GM19239 (cell line): ENCODE data around the gene GMDS.

Experiments used
- DNase-seq: peaks from one replicate; pipeline ENCODE4 v3.0.0; 2011; ENCODE audit warnings: low spot score; ENCODE audit not compliant: insufficient read length
- FAIRE-seq: peaks from 2 replicates; lab custom pipeline; 2011; peaks lifted over from hg19 to GRCh38; lab: Jason Lieb, UNC

GMDS gene

DNA sequence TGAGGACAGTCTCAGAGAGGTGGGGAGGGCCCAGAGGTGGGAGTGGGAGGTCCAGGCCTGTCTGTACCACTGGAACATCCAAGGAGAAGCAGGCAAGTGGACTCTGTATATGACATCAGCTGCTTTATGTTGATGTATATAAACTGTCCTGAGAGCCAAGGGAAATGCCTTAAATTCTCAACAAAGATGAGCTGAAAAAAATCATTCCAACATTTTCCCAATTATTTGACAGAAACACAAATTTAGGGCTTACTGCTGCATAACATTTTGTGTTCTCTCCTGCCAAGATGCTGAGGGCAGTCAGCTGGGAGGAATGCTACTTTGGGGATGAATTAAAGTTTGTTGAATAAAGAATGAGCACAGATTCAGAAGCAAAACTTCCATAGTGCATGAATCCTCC, 582.9 kb downstream of the GMDS start:
- FAIRE-seq, result no peak
- no peak for DNase-seq

GRCh38 chr6:1659816-1660215, 585.6 kb downstream of the GMDS start:
- FAIRE-seq (no peak), DNase-seq (no peak)

GRCh38 chr6:1658212-1659005, 587.0 kb downstream of the GMDS start:
- FAIRE-seq, result no peak
- DNase-seq, result no peak

DNA sequence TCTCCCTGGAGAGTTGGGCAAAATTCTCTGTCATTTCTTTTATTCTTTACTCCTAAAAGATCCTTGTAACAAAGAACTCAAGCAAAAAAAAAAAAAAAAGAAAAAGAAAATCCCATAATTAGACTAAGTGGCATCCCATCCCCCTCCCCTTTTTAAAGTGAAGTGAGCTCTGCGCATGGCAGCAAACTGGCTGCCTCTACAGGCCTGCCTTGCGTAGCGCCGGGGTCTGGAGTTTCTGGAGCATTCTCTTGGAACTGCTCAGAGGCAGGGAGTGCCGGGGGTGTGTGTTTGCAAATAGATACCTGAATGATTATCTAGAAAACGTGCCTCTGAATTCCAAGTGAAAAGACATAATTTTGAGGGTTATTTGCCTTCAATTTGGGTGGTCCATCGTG, 587.6 kb downstream of the GMDS start:
- no peak for FAIRE-seq
- no peak for DNase-seq

GRCh38 chr6:1657116-1657770, 588.2 kb downstream of the GMDS start:
- DNase-seq, result no peak
- FAIRE-seq, result no peak

GRCh38 chr6:1654054-1654453, 591.4 kb downstream of the GMDS start:
- DNase-seq (no peak), FAIRE-seq (no peak)

- FAIRE-seq (no peak), DNase-seq (no peak)
Observed at GRCh38 chr6:1652842-1653241, 592.6 kb downstream of the GMDS start.

GRCh38 chr6:1651362-1651761, 594.0 kb downstream of the GMDS start:
- FAIRE-seq (no peak), DNase-seq (no peak)

GRCh38 chr6:1645466-1646185, 599.8 kb downstream of the GMDS start:
- no peak for DNase-seq
- FAIRE-seq, result no peak

- FAIRE-seq (no peak), DNase-seq (no peak)
Observed at GRCh38 chr6:1644516-1645060, 600.8 kb downstream of the GMDS start.

- FAIRE-seq, result no peak
- DNase-seq, result no peak
Observed at GRCh38 chr6:1643830-1644445, 601.5 kb downstream of the GMDS start.

- FAIRE-seq (no peak), DNase-seq (no peak)
Observed at GRCh38 chr6:1643111-1643510, 602.3 kb downstream of the GMDS start.

GRCh38 chr6:1641343-1641885, 604.0 kb downstream of the GMDS start:
- no peak for FAIRE-seq

DNA sequence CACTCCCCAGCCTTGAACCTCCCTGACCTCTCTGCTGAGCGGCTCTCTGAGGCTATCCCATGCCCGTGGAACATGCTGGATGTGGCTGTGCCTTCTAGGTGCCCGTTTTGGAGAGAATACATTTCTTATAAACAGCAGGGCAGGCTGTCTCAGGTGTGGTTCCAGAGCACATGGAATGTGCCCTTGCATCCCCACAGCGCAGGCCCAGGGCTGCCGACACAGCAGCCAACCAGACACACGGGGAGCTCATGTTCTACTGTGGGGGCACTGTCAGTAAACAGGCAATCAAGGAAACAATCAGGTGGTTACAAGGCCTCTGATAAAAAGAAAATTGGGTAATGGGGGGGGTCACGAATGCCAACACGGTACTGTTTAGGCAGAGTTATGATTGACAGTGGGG, 604.9 kb downstream of the GMDS start:
- DNase-seq, result no peak
- no peak for FAIRE-seq

More at GRCh38 chr6:1641343-1641885, 604.0 kb downstream of the GMDS start:
- DNase-seq, result no peak

DNA sequence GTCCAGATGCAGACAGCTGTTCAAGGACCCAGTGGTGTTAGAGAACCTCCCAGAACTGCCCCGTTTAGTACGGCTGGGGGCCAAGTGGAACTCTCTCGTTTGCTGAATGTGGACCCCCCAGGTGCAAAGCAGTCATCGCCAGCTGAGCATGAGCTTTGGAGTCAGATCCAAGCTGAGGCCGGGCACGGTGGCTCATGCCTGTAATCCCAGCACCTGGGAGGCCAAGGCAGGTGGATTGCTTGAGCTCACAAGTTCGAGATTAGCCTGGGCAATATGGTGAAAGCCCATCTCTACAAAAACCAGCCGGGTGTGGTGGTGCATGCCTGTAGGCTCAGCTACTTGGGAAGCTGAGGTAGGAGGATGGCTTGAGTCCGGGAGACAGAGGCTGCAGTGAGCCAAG, 606.0 kb downstream of the GMDS start:
- no peak for DNase-seq
- no peak for FAIRE-seq

DNA sequence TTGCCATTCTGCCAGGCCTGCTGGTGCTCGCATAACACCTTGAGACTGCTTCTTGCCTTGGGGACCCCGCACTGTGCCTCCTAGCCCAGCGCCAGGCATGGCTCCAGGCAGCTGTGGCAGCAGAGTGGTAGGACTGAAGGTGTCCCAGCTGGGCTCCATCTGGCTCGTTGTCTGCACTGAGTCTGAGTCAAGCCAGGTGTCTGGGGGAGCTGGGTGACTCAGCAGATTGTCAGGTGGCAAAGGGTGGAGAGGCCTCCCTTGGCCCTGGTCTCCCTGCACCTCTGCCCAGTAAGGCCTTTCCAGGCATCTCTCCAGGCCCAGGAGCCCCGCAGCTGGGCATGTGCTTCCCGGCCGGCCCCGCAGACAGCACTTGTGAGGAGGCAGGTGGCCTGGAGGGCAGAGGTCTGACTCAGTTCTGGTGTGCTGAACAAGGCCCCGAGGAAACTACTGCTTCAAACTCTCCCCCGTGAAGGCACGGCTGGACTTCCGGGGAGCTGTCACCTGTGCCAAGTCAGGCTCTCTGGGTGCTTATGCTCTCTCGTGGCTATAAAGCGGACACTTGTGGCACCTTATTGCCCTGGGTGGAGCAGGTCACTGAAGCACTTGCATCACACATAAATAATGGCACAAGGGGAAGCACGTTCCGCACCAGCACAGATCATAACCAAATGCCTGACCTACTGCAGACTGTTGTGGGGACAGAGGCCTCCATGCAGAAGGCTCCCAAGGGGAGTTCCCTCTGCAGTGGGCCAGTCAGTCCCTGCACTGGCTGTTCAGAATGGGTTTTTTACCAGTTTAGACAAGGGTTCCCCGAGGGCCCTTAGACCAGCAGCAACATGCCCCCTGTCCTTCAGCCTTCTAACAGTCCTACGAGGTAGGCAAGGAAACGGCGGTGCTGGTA, 608.2 kb downstream of the GMDS start:
- DNase-seq (no peak), FAIRE-seq (peak; percentile 58)

DNA sequence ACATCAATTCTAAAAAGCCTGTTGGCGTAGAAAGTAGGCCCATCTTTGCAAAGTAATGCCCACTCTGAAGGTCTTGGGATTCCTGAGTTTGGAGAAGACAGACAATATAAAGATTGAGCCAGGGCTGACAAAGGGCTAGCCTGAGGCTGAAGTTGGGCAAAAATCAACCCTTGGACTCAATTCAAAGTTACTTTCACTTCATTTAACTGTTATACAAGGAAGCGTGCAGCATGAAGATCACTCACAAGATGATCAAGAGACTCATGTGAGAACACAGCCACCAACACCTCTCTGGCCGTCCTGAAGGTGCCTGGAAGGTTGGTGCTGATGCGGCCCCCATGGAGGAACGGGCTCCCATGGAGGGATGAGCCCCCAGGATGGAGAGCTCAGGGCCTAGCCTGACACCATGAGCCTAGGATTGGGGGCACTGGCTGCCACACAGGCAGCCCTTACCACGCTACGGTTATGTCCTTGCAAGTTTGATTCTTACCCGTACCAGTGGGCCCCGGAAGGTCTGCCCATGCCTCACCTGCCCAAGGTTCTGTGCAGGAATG, 609.1 kb downstream of the GMDS start:
- DNase-seq (no peak), FAIRE-seq (no peak)

DNA sequence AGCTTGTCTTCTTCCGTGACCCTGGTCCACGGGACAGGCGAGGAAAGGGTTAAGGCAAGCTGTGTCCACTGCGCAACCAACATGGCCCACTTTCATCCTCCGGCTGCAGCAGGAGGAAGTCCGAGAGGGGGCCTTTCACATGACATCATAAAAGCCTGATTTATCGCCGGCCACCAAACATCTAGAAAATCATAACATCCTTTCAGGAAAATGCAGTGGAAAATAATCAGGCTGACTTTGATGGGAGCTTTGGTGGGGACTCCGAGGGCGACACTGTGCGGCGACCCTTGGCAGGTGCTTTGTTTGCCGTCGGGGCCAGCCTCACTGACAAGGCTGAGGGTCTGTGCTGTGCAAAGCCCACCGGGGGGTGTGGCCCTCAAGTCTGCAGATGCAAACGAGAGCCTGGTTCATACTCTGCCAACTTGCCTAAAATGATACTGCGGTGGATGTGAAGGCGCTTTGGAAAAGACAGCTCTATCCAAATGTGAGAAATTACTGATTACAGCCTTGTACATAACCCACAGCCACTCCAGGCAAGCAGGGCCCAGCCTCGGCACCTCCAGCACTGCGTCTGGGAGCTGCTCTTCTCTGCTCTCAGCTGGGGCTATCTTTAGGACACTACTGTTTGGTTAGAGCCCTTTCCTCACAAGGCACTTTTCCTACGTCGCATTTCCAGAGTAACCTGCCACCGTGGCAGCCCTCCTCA, 609.9 kb downstream of the GMDS start:
- FAIRE-seq, result no peak

More for the DNA sequence above, 609.9 kb downstream of the GMDS start:
- DNase-seq, result no peak
